CD4-positive, alpha-beta T cell treated with Interferon alpha-2 for 1 hour (primary cell): ENCODE measurements around the gene INIP.

Source experiments
- DNase-seq, 2 donors: peaks; one replicate each; pipeline ENCODE4 v3.0.0-alpha.2; 2020 to 2022

Gene INIP

DNA sequence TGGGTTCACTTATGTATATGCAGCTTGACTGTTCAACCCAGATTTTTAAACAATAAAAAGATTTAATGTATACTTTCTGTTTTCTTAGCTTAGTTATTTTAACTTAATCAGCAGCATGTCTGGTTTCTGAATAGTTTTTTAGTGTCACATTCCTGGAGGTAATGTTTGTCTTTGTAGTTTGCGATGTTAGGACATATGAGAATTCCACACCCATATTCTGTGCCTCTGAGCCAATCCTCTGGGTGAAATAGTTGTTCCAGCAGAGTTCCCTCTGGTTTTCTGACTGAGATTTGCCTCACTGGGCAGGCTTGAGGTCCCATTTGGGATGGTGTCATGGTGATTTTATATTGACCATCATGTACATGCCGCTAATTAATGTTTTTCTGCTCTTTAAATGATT lies 48.6 kb downstream of the INIP start:
- no peak for DNase-seq

DNA sequence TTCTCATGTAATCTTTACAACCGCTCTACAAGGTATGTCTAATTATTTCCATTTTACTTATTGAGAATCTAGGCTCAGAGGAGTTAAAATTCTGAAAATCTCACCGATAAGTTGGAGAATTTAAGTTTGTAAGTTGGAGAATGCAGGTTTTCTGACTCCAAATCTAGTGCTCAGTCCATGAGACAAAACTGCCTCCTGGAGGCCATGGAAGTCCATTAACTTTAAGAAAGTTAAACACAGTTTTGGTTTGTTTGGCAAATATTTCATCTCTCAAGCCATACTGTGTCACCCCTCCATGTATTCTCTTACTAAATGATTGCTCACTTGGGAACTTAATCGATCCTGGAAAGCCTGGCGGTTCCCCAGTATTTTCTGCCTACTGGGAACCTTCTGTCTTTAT lies 52.6 kb downstream of the INIP start:
- DNase-seq, result no peak

DNA sequence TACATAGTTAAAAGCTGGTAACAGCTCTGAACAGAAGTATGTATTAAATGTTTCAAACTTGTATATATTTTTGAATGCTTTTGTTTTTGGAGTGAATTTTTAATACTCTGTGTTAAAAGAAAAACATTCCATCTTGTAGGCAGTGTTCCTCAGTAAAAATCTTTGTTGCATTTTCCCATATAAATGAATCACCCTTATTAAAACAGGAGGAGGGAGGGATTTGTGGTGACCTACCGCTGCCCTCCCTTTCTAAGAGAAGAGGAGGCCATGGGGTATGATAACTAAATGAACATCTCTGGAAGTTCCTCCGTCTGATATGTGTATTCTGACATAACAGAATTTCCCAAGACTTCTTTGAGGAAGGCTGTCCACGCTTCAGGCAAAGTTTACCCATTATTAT lies 53.4 kb downstream of the INIP start:
- no peak for DNase-seq

DNA sequence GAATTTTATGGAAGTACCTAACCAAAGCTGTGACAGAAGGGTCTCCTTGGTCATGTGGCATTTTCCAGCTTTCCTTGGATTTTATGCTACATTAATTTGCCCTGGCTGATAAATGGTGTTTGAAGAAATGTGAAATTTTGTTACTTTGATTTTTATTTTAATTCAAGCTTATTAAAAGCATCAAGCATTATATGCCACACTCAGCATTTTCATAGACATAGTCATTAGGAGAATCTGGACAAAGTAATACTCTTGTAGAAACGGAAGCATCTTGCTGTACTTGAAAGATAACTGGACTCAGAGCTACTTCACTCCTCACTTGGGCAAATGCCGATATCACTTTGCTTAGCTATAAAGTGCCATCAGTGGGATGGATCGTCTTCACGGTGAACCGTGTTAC lies 54.2 kb downstream of the INIP start:
- DNase-seq, result no peak

DNA sequence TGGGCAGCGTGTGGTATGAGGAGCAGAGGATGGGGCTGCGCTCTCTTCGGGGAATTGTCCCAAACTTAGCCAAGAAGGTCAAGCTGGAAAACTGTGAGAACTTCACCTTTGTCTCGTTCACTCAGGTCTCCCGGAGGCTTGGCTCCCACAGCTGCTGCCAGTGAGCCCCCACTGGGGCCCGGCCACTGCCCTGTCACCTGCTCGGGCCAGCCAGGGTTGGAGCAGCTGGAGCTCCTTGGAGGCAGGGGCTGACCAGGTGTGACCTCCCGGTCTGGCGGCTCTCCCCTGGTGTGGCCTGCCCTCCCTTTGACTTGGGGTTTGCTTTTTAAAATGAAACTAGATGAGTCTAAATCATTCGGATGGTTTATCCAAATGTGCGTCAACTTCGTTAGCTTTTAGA lies 58.0 kb downstream of the INIP start:
- DNase-seq, result no peak

DNA sequence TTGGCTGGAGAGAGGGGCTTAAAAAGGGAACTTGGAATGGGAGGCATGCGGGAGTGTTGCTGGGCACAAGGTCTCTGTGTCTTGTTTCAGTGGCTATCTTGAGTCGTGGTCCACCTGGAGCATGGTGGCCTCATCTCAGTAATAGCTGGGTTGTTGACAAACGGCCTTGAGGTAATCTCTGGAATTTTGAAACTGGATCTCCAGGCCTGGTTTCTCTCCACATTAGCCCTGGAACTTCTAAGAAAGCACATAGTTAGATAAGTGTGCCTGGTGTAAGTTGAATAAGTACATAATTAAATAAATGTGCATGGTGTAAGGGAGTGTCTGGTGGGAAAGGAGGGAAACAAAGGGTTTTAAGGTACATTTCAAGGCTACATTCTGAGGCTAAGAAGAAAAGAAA lies 62.2 kb downstream of the INIP start:
- no peak for DNase-seq

DNA sequence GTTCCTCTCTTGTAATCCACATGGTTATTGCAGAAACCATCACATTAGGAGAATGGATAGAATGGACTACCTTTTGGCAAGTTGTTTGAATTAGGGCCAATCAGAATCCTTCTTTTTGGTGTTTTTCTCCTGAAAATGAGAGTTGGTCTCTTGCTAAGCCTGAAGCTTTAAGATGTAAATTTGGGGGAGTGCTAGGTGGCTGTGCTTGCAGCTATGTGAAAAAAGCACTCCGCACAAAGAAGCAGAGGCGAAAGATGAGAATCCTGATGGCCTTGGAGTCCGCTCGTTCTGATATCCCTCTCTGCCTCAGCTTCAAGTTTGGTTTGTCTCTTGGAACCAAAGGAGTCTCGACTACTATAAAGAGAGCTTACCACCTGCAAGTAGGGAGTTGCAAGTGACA lies 63.6 kb downstream of the INIP start:
- DNase-seq, result no peak

DNA sequence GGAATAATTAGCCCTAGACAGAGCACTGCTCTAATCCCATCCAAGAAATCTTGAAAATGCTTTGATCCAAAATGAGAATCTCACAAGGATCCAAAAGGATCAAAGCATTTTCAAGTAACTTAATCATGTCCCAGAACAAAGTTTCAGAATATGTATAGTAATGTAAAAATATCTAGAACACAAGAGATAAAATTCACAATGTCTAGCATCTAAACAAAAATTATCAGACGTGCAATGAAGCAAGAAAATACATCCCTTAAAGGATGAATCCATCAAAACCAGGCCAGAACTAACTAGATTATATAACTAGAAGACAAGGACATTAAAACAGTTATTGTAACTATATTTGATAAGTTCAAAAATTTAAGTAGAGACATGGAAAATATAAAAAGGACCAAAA lies 69.3 kb downstream of the INIP start:
- DNase-seq, result no peak

DNA sequence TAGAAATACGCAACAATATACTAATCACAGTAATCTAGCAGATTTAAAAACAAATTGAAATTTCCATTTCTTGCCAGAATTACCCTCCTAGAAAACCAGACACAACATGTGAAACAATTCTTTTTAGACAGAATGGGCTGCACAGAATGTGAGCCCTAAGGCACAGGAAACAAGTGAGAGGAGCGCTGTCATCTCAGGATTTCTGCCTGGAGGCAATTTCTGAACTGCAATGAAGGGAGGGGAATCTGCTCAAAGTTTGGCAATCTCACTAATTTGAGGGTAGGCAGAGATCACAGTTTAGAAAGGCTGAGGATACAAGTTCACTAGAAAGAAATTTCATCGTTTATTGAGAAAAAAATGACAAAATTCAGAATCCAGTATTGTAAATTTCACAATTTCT lies 70.3 kb downstream of the INIP start:
- no peak for DNase-seq

DNA sequence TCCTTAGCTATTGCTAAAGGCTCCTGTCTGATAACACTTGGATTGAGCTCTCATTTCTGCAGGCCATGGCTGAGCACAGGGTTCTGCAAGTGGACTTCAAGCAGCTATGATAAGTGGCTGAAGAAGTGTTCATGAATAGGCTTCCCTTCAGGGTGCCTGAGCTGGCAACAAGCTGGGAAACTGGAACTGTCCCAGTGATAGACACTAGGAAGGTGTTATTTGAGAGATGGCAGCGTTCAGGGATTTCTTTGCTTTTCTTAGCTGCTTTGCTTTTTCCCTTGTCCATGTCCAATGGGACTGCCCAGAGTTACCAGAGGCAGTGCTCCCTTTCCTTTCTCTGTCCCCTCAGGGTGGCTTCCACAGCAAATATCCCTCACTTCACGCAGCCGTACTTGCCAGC lies 75.8 kb downstream of the INIP start:
- DNase-seq, result no peak

DNA sequence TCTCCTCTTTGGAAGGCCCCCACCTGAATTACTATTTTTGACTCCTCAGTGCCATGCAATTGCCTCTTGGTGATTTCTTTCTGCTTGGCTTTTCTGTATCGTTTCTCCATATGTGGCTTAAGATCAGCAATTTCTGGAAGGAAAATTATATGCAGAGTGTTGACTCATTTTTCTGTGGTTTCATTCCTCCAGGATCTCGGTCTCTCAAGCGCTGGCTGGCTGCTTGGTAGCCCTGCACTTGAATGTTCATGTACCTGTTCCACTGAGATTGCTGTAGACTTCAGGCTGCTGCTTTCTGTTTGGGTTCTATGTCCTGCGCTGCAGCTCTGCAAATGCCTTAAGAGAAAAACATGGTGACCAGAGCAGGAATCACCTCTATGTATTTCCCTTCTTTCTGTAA lies 77.6 kb downstream of the INIP start:
- no peak for DNase-seq
